GM21737 (cell line): ENCODE results near the gene HPSE2.
A peak's percentile ranks its signal among the peaks of the same experiment; 100 is the strongest.
"Not testable (repeated sequence)": the region's sequence is repeated elsewhere in the genome, so short reads cannot be mapped to it uniquely, and the experiment has no call there.

Experiments
- ATAC-seq: cut with Tn5 transposase; IDR thresholded peaks from one replicate; pipeline ENCODE4 v1.9.1; 2021; ENCODE audit warnings: mild to moderate bottlenecking, moderate library complexity; ENCODE audit not compliant: unreplicated experiment

Gene HPSE2

GRCh38 chr10:99235658-99236626, at the start of gene HPSE2:
HPSE2 (minus strand) TSS chr10:99235852.
- no peak for ATAC-seq

DNA sequence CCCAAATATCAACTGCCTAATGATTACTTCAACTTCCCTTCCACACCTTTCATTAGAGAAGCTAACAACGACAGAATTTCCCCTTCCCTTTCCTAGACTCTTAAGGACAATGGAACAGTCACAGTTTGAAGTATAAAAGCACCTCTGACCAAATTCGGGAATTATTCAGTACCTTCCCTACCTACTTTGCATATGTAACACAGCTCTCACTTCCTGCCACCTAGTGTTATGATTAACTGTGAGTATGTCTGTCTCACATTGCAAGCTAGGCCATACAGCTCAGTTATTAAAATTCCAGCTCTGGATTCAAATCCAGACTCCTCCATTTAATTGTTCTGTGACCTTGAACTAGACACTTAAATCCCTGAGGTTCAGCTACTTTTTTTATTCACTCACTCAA, 44.8 kb upstream of the HPSE2 start:
- ATAC-seq, result peak; percentile 85

DNA sequence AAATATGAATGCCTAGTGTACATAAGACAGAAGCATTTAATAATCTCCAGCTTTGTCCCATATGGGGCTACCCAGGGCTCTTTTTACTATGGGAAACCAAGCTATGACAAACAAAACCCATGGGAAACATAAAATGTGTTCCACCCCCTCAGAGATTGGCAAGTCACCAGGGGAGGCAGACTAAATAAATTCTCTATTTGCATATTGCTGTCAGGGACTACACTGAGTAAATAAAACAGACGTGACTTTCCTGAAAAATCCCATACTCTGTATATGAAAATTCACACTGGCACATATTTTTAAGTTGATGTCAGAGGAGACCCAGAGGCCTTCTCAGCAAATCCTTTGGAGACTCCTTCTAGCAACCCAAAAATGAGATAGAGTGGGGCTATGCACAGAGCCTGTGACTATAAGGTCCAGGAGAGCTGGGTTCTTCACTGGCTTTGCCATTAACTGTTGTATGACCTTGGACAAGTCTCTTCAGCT, 44.0 kb upstream of the HPSE2 start:
- no peak for ATAC-seq

- no peak for ATAC-seq
Measured at GRCh38 chr10:99276848-99277486, 41.3 kb upstream of the HPSE2 start.

- no peak for ATAC-seq
Measured at GRCh38 chr10:99266383-99266782, 30.7 kb upstream of the HPSE2 start.

GRCh38 chr10:99248824-99249223, 13.2 kb upstream of the HPSE2 start:
- ATAC-seq, result no peak

DNA sequence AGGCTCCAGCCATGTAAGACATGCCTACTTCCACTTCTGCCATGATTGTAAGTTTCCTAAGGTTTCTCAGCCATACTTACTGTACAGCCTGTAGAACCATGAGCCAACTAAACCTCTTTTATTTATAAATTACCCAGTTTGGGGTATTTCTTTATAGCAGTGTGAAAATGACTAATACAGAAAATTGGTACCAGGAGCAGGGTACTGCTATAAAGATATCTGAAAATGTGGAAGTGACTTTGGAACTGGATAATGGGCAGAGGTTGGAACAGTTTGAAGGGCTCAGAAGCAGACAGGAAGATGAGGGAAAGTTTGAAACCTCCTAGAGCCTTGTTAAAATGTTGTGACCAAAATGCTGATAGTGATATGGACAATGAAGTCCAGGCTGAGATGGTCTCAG, 12.2 kb upstream of the HPSE2 start:
- not testable (repeated sequence) for ATAC-seq

- ATAC-seq, result no peak
Measured at GRCh38 chr10:99236627-99237309, 1.1 kb upstream of the HPSE2 start.

GRCh38 chr10:99234791-99235657, 628 bp downstream of the HPSE2 start:
- ATAC-seq, result no peak

DNA sequence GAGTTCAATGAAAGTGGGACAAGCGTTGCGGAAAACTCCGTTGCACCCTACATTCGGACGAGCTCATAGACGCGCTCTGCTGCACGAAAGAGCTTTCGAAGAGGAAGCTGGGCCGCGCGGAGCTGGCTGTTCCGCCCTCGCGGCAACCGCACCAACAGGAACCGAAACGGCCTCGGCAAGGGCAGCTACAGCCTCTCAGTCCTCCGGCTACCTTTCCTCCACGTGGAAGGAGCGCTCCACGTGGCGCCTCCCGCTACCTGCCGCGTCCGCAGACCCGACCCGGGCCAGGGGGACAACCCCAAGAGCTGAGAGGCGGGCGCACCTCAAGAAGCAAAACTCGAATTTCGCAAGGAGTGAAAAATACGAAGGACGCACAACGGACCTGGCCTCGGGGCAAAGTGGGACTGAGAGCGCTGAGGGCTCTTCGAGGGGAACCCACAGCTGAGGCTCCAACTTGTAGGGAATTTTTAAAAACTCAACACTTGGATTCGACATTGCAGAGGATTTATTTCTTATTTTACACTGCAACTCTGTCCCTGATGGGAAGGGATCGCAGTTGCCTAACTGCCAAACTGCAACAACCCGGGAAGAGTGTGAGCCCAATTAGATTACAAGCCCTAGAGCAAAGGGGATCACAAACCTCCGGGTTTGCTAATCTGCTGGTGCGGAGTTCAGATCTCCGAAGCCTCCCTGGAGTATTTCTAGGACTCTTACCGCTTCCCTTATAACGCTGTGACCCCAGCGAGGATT, 1.4 kb downstream of the HPSE2 start:
- peak; percentile 97 for ATAC-seq

DNA sequence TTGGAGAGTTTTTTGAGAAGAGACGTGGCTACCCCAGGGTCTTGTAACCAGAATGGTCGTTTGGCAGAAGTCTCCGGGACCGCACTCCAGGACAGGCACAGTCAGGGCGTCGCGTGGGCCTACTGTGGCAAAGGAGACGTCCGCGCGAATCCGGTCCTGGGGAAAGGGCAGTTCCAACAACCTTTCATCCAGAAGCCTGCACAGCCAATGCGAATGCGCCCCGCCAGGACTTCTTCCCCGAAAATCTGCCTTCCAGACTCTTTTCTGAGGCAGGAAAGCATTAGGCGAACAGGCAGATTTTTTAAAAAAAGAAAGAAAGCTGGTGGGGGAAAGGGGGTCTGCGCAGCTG, 2.0 kb downstream of the HPSE2 start:
- ATAC-seq, result no peak

GRCh38 chr10:99233000-99233688, 2.5 kb downstream of the HPSE2 start:
- no peak for ATAC-seq

- no peak for ATAC-seq
Measured at GRCh38 chr10:99232360-99232999, 3.2 kb downstream of the HPSE2 start.

DNA sequence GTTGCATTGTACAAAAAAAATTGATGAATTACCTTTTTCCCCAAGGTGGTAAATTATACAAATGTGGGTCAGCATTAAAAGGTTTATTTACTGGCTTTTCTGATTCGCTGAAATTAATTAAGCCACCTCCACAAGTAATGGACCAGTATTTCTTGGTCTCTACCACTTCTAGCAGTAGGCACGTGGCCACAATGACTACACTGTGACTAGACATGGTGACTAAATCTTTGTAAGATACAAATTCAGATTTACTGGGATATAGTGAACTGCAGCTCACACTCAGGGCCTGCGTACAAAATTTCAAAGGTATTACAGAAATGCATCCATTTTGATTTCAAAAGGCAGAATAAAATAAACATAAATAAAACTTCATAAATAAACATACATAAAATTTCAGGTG, 10.9 kb downstream of the HPSE2 start:
- no peak for ATAC-seq

GRCh38 chr10:99207340-99207739, 28.3 kb downstream of the HPSE2 start:
- ATAC-seq, result no peak

DNA sequence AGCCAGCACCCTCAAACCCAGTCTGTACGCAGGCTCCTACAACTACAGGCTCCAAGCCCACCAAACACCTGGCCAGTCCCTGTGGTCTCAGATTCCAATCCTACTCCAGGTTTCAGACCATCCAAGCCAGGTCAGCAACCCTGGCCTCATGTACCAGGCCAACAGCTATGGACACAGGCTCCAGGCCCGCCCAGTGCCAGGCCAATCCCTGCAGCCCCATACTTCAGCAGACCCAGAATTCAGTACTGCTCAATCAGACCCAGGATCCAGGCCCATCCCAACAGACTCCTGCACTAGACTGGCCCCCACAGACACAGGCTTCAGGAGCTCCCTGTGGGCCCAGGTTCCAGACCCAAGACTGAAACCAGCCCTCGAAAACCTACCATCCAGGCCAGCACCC, 32.3 kb downstream of the HPSE2 start:
- ATAC-seq, result no peak

- ATAC-seq, result no peak
Measured at GRCh38 chr10:99172950-99173349, 62.7 kb downstream of the HPSE2 start.

GRCh38 chr10:99172128-99172738, 63.4 kb downstream of the HPSE2 start:
- no peak for ATAC-seq
